Smooth muscle cell of the brain vasculature (primary cell): Measurements from ENCODE around the gene IFTAP.
"Not testable (repeated sequence)": the region's sequence is repeated elsewhere in the genome, so short reads cannot be mapped to it uniquely, and the experiment has no call there.

Experiments
- DNase-seq: peaks from one replicate; pipeline ENCODE4 v3.0.0-alpha.2; 2012; ENCODE audit warnings: low read depth, low spot score

Gene IFTAP

DNA sequence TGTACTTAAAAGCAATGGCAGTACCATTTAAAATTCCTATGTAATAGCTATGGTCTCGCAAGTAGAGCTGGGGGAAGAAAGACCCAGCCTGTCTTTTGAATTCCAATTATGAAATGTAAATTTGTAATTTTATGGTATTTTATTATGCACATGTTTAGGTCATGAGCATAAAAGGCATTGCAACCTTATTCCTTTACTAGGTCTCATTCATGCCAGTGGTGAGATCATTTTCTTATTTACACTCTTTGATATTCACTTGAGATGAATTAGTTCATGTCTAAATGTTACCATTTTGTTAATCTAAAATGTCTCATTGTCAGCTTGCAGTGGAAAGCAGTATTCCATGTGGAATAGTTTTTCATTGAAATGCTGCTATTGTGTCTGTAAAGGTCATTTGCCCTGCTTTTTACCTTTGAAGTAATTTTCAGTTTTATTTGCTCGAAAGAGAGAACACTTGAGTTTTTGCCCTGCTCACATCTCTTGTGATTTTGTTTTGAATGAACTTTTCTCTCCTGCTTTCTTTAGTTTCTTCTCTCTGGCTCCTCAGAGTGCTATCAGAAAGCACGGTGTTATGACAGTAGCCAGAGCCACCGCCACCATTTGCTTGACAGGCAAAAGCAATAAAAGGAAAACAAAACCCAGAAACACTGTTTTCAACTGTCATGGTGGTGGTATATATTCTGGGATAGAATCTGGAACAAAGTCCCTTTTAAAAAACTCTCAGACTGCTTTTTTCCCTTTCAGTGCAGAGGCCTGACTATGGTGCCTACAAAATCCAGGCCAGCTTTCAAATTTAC, 41.0 kb downstream of the IFTAP start:
- DNase-seq = no peak

GRCh38 chr11:36638556-36638955, 44.3 kb downstream of the IFTAP start:
- no peak for DNase-seq

- no peak for DNase-seq
These were observed 63.4 kb downstream of the IFTAP start for GRCh38 chr11:36657610-36658267.

GRCh38 chr11:36661359-36661758, 67.1 kb downstream of the IFTAP start:
- DNase-seq = not testable (repeated sequence)

DNA sequence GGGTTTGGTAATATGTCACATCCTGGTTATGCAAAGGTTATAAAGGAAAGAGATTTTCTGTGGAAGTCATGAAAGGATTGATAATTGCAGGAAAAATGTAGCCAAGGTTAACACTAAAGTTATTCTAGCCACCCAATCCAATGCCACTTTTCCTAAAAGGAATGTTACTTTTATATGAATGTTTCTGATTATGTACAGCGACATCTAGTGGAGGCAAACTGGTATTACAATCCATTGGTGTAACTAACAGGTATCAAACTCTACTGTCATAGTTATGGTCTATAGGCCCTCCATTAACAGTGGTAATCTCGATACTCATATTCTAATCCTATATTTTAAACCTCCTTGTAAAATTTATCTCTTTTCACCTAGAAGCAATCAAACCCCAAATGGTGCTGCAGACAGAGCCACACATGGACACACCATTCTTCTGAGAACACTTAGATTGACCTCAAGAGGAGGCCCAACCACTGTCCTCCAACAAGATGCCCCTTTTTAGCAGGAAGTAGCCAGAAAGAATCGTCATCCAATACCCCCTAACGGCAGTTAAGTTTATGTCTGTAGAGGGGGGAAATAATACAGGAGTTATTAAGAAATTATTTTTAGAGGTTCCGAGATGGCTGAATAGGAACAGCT, 78.6 kb downstream of the IFTAP start:
- DNase-seq = peak; percentile 4

DNA sequence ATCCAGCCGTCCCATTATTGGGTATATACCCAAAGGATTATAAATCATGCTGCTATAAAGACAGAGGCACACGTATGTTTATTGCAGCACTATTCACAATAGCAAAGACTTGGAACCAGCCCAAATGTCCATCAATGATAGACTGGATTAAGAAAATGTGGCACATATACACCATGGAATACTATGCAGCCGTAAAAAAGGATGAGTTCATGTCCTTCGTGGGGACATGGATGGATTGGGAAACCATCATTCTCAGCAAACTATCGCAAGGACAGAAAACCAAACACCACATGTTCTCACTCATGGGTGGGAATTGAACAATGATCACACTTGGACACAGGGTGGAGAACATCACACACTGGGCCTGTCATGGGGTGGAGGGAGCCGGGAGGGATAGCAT, 85.2 kb downstream of the IFTAP start:
- not testable (repeated sequence) for DNase-seq

- DNase-seq = no peak
These were observed 89.5 kb downstream of the IFTAP start for GRCh38 chr11:36683818-36684217.

- no peak for DNase-seq
These were observed 90.8 kb downstream of the IFTAP start for GRCh38 chr11:36684840-36685801.

DNA sequence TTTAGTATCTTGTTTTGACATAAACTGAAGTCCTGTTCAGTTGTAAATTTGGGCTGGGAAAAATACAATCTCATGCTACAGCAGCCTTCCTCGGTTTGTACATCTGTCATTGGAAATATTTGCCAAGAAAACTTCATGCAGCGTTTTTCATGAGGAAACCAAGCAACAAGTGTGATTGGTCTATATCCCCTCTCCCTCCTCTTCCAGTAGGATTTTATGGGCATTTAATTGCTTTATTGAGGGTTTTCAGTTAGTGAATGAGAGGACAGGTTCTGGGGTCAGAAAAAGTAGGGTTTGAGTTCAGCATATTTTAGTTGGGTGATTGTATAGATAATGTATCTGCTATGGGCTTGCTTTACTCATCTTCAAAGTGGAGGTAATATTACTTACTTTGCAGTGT, 93.8 kb downstream of the IFTAP start:
- DNase-seq = no peak

DNA sequence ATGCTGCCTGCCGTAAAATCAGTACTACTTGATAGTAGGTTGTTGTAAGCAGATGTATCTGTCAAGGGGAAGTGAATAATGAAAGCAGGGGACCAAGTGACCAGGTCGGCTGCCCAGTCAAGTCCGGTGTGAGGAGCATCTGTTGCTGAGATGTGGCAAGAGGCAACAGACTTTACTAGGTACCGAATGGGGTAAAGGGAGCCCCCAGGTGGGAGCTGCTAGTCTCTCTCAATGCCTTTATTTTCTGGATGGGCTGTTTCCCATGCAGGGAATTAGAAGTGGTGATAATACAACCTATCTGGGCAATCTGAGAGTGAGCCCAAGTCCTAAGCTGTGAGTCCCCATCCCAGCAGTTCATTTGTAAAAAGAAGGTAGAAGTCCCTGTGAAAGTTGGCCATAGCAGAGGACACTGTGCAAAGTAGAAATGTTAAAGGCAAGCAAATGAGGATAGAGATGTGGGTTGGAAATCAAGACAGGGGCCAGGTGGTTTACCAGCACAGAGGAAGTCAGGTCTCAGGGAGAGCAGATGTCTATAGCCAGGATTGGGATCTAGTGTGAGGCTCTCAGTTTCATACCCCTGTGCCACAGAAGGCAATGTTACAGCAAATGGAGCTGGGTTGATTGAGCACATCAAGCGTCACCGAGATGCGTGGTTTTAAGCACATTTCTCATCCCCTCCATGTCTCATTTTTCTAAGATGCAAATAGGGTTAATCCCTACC, 94.4 kb downstream of the IFTAP start:
- DNase-seq = no peak

DNA sequence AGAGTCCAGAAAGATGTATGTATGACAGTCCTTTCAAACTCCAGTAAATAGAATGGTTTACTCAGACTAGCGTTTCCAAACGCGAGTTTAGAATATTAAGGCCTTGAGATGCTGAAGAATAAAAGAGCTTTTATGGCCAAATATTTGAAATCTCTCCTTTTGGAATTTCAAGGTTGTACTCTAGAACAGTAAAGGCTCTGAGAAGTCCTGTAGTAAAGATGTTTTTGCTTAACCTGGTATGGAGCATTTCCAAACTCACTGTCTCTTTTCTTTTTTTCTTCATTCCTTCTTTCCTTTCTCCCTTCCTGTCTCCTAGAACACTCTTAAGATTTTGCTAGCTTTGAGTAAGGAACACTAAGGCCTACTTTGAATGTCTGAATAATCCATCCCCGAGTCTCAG, 95.1 kb downstream of the IFTAP start:
- DNase-seq = no peak

- no peak for DNase-seq
These were observed 98.4 kb downstream of the IFTAP start for GRCh38 chr11:36692704-36693103.

DNA sequence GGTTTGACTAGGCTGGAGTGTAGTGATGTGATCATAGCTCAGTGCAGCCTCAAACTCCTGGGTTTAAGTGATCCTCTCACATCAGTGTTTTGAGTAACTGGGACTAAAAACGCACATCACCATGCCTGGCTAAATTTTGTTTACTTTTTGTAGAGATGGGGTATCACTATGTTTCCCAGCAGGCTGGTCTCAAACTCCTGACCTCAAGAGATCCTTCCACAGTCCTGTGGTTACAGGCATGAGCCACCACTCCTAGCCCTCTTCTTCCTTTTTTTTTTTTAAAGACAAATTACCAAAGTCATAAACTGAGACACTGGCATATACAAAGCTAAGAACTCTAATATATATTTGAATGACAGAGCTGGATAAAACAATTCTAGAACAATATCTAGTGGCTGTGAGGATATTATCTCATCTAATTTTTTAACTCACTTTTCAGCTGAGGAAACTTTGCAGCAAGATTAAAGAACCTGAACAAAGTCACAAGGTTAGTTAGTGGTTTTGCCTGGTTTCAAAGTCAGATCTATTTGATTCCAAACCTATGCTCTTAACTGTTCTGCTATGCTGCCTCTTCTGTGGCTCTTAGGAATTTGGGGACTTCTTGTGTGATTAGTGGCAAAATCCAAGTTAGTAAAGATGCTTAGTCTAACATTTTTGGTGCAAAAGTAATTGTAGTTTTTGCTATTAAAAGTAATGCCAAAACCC, 99.0 kb downstream of the IFTAP start:
- DNase-seq = no peak

GRCh38 chr11:36695111-36695510, 100.8 kb downstream of the IFTAP start:
- no peak for DNase-seq

DNA sequence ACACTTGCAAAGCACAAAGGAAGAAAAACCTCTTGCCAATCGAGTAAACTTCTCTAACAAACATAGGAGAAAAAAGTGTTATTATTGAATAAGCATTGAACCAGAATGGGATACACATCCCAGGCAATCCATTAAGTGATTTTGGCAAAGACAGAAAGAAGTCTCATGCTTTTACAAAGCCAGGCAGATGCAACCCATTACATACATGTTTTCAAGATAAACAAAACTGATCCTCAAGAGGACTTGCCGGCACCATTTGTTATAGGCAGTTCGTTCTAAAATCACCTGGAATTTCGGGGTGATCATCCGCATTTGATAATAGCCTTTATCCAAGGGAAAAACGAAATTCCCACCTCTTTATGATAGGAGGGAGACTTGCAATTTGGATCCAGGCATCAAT, 101.3 kb downstream of the IFTAP start:
- DNase-seq = no peak

- DNase-seq = no peak
These were observed 102.2 kb downstream of the IFTAP start for GRCh38 chr11:36696550-36696949.

DNA sequence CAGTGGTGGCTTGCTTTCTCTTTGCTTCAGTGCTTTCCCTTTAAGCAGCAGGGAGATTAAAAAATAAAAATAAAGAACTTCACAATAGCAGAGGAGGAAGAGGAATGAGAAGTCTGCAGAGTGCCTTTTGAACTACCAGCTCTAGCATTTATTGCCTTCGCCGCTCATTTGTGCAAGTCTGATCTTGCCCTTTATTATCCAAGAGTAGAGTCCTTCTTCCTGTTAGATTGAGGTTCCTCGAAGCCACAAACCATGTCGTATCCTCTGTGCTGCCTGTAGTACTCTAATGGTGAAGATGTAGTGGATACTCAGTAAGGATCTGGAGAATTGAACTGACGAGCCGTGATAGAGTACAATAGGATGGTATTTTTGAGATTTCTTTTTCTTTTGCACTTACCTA, 105.0 kb downstream of the IFTAP start:
- DNase-seq = no peak

DNA sequence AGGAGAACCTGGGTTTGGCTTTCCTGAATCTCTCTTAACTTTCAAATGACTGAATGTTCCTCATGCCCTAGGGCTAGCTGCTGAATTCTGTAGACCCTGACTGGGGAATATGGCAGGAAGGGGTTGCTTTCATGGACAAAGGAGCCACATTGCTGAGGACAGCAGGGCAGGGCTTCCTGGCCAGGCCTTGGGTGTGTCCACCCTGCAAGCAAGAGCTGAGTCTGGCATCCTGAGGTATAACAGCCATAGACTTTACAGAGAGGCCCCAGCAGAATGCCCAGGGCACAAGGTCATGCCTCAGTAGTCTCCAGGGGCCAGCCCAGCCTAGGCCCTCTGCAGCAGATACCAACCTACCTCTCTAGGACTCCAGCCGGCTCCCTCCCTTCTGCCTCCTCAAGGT, 105.9 kb downstream of the IFTAP start:
- DNase-seq = no peak

DNA sequence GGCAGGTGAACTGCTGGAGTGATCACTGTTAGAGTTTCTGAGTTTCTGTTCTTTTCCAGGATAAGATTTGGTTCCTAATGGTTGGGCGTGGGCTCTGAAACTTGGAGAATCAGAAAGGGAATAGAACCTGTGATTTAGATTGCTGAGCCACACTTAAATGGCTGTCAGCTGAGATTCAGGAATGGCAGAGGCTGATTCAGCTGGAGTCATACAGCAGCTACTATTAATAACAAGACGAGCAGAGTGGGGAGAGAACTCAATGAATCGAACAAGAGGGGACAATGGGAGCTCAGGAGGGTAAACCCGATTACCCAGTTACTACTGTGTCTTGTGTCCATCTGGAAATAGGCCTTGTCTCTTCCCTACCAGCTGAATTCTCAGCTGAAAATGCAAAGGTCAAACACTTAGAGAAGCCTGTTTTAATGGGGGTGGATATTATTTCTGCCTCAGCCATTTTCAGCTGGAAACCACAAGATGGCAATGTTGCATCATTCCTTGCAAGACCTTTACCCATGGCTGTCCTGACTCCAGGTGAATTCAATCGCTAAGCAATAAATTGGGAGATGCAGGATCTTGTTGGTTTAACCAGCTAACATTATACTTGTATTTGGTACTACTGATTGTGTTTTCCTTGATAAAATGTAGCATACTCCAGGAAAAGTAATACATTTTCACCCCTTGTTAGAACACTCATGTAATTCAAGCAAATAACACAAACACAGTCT, 108.2 kb downstream of the IFTAP start:
- DNase-seq = peak; percentile 15

GRCh38 chr11:36703055-36703404, 108.7 kb downstream of the IFTAP start:
- no peak for DNase-seq
